ENCODE results near the gene ZNF10. TPM values are rescaled to one million over a fixed set of nuclear protein-coding genes. Genes with fewer than 3 reads are reported as not detected.

Gene ZNF10
- polyA plus RNA-seq, 1 of the 3 experiments (the other 2 are of a cell fraction), result 4.5 TPM

GRCh38 chr12:133202493-133203343 lies 72.3 kb downstream of the ZNF10 start:
- Histone ChIP-seq H4K20me1 (ENCODE audit: insufficient read depth) (no peaks in the 10 kb centered on the region), H3K27me3 (ENCODE audit: insufficient read depth) (no peaks in the 10 kb centered on the region), H3K4me2 (no peak overlapping the region), H3F3A (replicated peaks; ENCODE audit: insufficient read depth) (peaks cover 29% of the 10 kb centered on the region), H3K4me1 (ENCODE audit: control insufficient read depth in 1 of 2, insufficient read depth in 2 of 2, low read depth in 1 of 2, low read length in 1 of 2) (no peaks in the 10 kb centered on the region), H3K9me2 (no peaks in the 10 kb centered on the region), H3K9me3 (peaks cover 70% of the 10 kb centered on the region), H3K4me3 (ENCODE audit: low read depth in 2 of 2, low read length in 1 of 2) (peak overlapping the region in 1 of 2 experiments; percentile 21; a peak in 1 of 4 replicates), H3K27ac (ENCODE audit: low read depth in 2 of 2, low read length in 1 of 2) (no peak overlapping the region), H3K36me3 (replicated peaks in 1 of 2; ENCODE audit: control insufficient read depth in 1 of 2, insufficient read depth in 2 of 2, low read length in 1 of 2) (peaks cover 32 to 46% of the 10 kb centered on the region in 2 experiments), H3K9ac (no peak overlapping the region), H3K79me2 (ENCODE audit: insufficient read depth) (no peaks in the 10 kb centered on the region), H2AFZ (ENCODE audit: low read depth) (no peak overlapping the region)
- TF ChIP-seq CTCF (IDR thresholded peaks at IDR 0.05) (no peak), EZH2phosphoT487 (IDR thresholded peaks at IDR 0.05; ENCODE audit: borderline replicate concordance, low read depth) (no peak), RAD21 (IDR thresholded peaks at IDR 0.05; ENCODE audit: low read length) (no peak), POLR2AphosphoS5 (IDR thresholded peaks at IDR 0.05; ENCODE audit: low read depth, low read length) (no peak), SMC3 (IDR thresholded peaks at IDR 0.05; ENCODE audit: low read depth, low read length) (no peak), EP300 (IDR thresholded peaks at IDR 0.05; ENCODE audit: borderline replicate concordance in 1 of 2, low read depth in 1 of 2, low read length in 1 of 2) (no peak), YY1 (IDR thresholded peaks at IDR 0.05; ENCODE audit: low read depth) (no peak), ZBTB33 (IDR thresholded peaks at IDR 0.05; ENCODE audit: borderline replicate concordance, low read depth) (no peak), FOSL2 (IDR thresholded peaks at IDR 0.05; ENCODE audit: borderline replicate concordance, low read depth) (no peak), JUND (IDR thresholded peaks at IDR 0.05) (no peak), TEAD4 (IDR thresholded peaks at IDR 0.05; ENCODE audit: borderline replicate concordance, insufficient read depth) (no peak), RFX5 (IDR thresholded peaks at IDR 0.05; ENCODE audit: low read length) (no peak), NRF1 (IDR thresholded peaks at IDR 0.05; ENCODE audit: low read depth, low read length) (no peak), FOXJ3 (CRISPR knock-in tag; IDR thresholded peaks at IDR 0.05) (no peak), RCOR1 (IDR thresholded peaks at IDR 0.05; ENCODE audit: low read length) (no peak), USF1 (IDR thresholded peaks at IDR 0.05; ENCODE audit: borderline replicate concordance, low read depth) (no peak), FOXM1 (IDR thresholded peaks at IDR 0.05; ENCODE audit: low read depth) (no peak), MEF2A (IDR thresholded peaks at IDR 0.05; ENCODE audit: borderline replicate concordance, low read depth) (no peak), TAF1 (IDR thresholded peaks at IDR 0.05; ENCODE audit: borderline replicate concordance, low read depth, low read length) (no peak)
- DNase-seq, result no peak
- CTCF ChIA-PET, result interaction anchor here (1.1 to 1.3 kb wide), 2 partner anchors 96 to 434 kb away, joined by 3 read pairs; no protein-coding TSS in a partner anchor
- POLR2A ChIA-PET, result no interaction called here
- WGBS (ENCODE audit: low lambda C conversion rate), result 90% methylated on average over 2 of the region's 2 CpGs

All from SK-N-SH (cell line).